Measurements from ENCODE around the gene RER1.

The RER1 gene

DNA sequence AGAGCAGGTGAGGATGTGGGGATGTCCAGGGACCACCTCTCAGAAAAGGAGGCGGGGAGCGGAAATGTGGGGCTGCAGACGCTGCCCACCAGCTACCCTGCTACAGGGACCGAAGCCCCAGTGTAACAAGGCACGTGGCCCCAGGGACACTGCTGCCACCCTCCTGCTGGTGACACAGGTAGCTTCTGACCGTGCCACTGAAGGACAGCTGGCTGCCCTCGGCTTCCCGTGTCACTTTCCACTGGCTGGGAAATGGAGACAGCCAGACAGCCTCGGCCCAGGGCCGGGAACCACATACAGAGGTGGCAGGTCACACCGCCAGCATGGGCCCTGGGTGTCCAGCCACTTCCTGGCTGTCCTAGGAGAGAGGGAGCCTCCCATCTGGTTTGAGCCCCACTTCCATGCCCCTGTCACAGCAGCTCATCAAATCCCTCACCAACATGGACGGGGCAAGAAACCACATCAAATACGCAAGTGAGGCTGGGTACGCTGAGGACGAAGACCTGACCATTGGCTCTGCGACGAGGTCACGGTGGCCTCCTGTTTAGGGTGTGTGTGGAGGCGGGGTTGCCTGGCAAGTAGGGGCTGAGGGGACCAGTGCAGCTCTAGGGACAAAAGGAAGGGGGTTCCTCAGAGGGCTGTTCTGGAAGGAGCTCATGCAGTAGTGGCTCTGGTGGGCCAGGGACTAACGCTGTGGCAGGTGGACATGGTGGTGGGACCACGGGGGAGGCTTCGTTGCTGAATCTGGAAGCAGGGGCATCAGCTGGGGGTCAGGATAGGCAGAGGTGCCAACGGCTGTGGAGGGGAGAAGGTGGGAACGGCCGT is 15.7 kb downstream of the RER1 start:
- DNase-seq (ENCODE audit: low spot score), result no peak

DNA sequence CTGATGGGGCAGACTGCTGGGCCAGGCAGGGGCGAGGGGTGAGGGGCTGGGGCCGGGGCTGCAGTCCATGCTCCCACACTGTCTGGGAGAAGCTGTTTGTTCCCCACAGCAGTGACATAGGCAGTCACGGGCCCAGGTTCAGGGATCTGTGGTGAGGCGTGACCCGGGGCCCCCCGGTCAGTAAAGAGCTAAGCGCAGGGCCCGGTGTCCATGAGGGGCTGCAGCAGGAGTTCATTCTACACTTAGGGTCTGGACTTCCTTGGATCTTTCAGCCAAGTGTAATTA is 16.3 kb downstream of the RER1 start:
- DNase-seq (ENCODE audit: low spot score), result no peak

DNA sequence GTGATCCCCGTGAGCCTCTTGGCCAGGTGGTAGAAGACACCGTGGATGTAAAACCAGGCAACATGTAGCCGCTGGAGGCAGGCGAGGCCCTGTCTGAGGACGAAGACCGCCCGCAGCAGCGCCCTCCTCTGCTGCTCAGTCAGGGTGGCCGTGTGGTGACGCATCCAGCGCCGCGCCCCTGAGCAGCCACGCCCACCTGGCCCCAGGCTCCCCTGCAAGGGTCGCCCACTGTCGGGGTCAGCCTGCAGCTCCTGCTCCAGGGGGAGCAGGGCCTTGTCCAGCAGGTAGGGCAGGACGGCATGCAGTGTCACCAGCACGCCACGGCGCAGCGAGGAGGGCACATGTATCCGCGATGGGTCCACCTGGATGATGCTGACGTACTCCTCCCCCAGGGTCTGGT is 16.8 kb downstream of the RER1 start:
- DNase-seq (ENCODE audit: low spot score), result no peak

DNA sequence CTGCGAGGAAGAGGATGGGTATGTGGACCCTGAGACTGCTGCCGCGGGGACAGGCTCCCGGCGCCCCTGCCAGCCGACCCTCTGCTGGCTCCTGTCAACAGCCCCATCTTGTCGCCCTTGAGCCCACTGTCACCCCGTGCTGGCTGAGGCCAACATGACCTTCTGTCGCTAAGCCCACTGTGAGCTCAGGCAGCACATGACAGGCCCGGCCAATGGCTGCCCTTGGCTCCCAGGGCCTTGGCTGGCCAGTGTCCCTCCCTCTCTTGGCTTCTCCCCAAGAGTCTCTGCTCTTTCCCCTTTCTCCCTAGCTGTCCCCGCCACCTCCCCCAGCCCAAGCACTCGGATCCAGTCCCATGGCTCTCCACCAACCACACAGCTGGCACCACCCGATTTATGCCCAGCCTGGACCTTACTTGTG is 17.2 kb downstream of the RER1 start:
- no peak for DNase-seq (ENCODE audit: low spot score)

DNA sequence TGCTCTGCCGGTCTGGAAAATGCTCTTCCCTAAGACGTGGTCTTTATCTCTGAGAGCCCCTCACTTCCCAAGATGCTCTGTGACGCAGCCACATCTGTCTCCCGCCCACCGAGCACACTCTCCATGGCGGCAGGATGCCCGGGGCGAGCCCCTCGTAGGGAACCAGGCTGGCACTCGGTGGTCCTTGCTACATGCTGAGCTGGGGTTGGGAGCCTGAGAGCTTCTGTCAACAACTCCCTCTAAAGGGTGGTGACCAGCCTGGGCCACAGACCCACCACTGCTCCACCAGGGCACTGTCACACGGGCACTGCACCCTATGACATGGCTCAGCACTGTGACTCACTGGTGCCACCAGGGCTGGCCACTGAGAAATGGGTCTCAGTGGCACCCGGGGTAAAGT is 18.1 kb downstream of the RER1 start:
- DNase-seq (ENCODE audit: low spot score), result no peak

DNA sequence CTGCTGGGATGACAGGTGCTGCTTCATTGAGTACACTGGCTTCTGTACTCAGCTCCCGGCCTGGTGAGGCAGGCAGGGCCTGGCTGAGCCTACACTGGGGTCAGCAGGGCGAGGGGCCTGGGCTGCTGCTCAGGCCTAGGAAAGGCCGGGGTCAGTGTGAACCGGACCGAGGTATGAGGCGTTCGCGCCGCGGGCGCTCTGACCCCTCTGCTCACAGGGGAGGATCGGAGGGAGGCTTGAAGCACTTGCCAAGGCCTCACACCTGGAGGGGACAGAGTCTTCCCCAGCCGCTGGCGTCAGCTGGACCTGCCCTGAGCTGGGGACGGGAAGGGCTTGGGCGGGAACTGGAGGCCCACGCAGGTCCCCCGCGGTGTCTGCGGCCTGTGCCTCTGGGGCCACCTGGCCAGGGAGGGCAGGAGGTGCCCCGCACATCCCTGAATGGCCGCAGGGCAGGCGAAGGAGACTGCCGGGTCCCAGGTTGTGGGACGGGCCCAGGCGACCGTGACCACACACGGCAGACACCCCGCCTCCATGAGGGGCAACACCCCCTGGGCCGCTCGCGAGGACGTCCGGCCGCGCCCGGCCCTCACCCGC is 20.3 kb downstream of the RER1 start:
- no peak for DNase-seq (ENCODE audit: low spot score)

DNA sequence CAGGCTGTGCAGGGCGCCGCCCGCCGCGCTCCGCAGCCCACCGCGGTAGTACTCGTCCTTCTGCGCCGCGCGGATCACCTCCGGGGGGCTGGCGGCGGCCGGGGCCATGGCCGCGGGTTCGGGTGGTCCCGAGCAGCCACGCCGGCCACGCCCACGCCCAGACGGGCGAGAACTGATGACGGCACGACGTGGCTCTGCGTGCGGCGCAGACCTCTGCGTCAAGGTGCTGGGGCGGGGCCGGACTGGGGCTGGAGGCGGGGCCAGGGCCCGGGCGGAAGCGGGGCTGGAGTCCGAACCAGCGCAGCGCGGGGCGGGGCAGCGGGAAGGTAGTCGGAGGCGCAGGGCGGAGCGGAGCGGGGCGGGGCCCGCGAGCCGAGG is 20.7 kb downstream of the RER1 start, which contains the start of gene PEX10:
PEX10 (minus strand) TSS at position 170 of the 378 bp plus-strand sequence; CDS start at position 108, 62 bp downstream.
- DNase-seq (ENCODE audit: low spot score), result peak; percentile 92

DNA sequence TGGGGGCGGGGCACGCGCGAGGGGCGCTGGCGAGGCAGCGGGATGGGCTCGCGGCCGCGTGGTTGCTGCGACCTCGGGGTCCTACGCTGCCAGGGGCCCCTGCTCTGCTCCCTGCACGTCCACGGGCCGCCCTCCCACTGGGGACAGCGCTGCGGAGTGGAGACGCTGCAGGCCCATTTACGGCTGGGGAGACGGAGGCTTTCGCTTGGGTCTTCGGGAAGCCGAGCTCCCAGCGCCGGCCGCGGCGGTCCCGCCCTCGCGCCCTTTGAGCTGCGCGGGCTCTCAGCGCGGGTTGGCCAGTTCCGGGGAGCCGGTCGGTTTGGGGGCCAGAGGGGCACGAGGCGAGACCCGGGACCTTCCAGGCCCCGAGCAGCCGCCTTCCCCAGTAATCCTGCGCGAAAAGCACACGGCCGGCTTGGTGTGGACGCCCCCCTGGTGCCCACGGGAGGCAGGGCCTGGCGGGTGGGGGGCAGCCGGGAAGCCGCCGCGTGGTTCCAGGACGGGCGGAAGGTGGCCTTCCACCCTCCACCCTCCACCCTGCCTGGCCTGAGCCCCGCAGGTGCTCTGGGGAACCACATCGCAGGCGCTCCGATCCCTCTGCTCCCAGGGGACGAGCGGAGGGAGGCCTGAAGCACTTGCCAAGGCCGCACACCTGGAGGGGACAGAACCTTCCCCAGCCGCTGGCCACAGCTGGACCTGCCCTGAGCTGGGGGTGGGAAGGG is 21.3 kb downstream of the RER1 start:
- DNase-seq (ENCODE audit: low spot score), result no peak

DNA sequence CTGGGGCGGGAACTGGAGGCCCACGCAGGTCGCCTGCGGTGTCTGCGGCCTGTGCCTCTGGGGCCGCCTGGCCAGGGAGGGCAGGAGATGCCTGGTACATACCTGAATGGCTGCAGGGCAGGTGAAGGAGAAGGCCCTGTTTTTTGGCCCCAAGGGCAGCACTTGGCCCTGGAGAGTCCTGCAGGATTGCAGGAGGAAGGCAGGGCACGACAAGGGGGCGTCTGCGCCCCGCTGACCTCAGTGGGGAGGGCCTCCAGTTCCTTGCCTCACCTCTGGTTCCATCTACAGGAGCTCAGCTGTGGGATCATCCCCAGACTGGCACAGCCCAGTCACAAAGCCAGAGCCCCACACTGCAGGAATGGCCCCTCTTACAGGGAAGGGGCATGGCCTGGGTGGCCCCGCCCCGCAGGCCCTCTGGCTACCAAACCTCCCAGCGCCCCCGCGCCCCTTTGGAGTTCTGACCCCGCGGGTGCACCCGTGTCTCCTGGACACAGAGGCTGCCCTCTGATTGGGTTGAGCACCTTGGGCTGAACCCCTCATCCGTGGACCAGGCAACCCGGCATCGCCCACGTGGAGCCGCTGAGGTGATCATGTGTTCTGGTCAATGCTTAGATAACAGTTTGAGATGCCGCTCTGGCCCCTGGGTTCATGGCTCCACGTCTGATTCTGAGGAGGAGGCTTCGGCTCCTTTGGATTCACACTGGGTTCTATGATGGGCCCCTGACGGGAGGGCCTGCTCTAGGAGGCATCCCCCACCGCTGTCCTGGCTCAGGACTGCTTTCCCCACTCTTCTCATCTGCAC is 22.1 kb downstream of the RER1 start:
- DNase-seq (ENCODE audit: low spot score), result no peak

DNA sequence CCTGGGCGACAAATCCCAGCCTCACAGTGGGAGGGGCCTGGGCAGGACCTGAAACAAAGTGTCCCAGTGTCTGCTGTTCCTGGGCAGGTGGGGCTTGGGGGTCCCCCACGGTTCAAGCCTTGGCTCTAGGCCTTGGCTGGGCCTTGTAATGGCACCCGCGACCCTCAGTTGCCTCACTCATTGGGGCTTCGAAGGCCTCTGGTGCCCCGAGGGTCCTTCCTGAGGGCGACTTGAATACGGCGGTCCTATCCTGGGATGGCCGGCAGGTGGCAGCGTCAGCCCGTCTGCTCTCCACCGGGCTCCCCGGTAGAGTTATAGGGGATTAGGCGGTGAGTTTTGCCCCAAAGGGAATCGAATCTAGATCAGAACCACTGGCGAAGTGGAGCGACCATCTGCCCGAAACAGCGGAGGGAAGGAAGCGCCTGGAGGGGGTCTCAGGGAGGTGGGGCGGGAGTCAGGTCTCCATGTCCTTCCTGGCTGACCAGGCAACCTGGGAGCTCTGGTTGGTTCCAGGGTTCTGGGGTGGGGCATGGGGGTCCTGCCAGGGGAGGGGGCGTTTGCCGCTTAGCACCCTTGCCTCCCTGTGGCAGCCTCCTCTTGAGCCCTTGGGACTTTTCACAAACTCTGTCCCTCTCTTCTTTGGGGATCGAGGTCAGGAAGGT is 22.8 kb downstream of the RER1 start:
- DNase-seq (ENCODE audit: low spot score), result peak; percentile 64

DNA sequence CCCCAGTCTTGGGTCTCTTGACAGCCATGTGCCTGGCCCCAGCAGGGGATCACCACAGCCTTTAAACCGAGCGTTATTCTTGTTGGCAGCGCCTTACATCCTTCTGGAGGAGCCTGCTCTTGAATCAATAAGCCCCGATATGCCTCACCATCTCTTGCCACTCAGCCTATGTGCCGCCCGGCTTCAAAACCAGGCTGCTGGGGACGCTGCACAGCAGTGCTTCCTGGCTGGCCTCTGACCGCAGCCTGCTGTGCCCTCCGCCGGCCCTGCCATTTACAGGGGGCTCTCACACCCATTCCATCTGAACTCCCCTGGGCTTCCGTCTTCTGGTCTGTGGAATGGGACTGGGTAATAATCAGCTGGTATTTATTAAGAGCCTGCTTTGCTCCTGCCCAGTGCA is 23.7 kb downstream of the RER1 start:
- DNase-seq (ENCODE audit: low spot score), result no peak

DNA sequence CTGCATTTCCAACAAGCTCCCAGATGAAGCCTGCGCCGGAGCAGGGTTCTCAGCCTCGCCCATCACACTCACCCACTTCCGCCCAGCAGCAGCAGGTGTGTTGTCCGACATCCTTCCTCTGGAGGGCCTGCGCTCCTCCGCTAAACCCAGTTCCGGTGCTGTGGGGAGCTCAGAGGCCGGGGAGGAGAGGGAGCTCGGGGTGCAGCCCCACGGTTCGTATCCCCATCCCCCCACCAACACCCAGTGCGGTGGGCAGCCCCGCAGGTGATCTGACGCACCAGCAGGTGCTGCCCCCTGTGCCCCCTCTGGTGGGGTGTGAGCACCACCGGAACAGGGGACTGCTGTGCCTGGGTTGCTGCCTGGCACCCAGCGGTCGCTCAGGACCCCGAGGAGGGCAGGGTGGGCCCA is 24.2 kb downstream of the RER1 start:
- no peak for DNase-seq (ENCODE audit: low spot score)

DNA sequence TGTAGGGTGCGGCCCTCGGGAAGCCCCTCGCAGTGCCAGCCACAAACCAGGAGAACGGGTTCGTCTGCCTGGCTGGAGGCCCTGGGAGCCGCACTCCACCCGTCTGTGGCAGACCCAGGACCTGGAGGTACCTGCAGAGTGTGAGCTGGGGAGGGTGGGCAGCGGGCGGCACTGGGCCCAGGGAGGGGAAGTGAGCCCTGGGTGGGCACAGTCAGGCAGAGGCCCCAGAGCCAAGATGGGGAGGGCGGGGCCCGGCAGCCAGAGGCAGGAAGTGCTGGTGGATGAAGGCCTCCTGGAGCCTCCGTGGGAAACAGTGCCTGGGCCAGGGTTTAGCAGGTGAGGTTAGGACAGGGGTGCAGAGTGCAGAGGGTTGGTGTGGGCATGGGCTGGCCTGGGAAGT is 24.8 kb downstream of the RER1 start:
- no peak for DNase-seq (ENCODE audit: low spot score)

DNA sequence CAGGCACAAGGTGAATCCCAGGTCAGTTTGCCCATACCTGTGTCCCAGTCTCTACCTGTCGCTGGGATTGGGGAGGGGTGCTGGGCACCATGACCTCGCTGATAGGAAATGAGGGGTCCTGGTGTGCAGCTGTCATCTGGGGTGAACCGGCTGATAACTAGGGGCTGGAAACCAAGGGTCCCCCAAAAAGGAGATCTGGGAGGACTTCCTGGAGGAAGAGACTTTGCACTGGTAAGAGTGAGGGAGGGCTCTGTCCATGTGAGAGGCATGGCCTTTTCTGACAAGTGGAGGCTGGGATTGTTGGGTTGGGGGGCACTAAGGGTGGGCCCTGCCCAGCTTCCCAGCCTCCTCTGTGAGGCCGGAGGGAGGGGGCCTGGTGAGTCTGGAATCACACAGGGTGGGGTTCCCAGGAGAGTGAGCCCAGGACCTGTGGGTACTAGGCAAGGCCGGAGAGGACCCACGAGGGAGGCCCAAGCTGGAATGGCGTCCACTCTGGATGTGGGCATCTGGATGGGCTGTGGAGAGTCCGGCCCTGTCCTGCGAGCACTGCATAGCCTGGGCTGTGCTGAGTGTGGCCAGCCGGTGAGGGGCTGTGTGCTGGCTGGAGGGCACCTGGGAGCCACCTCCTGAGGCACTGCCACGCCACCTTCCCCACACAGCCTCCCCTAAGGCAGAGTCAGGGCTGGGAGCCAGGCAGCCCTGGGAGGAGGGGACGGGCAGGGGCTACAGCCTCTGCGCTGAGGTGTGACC is 25.6 kb downstream of the RER1 start:
- no peak for DNase-seq (ENCODE audit: low spot score)

DNA sequence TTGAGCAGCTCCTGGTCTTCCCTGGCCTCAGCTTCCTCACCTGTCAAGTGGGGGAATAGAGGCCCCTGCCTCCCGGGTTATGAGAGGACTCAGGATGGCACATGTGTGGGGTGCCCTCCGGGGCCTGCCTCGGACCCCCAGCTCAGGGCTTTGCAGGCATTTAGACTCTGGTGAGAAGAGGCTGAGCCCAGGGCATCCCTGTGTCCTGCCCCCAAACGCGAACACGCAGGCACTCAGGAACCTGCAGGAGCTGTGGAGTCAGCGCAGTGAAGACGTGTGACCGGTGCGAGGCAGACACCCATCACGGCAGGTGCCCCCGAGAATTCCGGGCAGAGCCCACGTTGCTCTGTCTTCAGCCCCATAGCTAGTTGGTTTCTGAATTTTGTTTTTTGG is 26.2 kb downstream of the RER1 start:
- DNase-seq (ENCODE audit: low spot score), result no peak

DNA sequence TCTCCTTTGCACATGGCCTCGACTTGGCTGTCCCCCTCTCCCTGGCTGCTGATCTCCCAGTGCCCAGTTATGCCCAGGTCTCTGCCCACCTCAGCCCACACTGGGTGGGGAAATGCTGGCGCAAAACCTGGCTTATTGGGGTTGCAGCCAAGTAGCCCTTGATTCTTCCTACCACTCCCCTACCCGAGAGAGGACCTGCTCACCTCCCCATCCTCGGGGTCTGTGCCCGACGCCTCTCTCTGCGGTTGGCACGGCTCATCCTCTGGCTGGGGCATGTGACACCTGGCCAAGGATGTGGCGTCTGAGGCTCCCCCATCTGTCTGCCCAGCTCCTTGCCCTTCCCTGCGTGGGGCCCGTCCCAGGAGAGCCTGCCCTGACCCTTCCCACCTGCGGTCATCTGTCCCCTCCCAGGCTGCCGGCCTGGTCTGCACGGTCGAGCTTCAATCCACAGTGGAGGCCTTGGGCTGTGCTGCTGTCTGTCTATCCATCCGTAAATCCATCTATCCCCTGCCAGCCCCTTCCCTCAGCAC is 27.2 kb downstream of the RER1 start:
- no peak for DNase-seq (ENCODE audit: low spot score)

DNA sequence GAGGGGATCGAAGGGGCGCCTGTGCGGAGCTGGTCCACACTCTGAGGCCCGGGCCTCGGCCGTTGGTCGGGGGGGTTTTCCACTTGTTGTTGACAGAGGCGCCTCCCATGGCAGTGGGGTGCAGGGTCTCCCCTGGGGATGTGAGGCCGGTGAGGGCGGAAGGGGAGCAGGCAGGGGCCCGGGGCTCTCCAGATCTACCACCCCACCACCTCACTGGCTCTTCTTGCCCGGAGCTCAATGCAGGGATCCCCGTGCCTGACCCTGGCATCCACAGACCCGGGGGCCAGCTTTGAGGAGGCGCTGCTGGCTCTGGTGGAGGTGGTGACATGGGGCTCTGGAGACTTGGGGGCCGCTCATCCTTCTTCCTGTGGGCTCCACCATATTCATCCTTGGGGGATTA is 27.8 kb downstream of the RER1 start:
- DNase-seq (ENCODE audit: low spot score), result no peak

DNA sequence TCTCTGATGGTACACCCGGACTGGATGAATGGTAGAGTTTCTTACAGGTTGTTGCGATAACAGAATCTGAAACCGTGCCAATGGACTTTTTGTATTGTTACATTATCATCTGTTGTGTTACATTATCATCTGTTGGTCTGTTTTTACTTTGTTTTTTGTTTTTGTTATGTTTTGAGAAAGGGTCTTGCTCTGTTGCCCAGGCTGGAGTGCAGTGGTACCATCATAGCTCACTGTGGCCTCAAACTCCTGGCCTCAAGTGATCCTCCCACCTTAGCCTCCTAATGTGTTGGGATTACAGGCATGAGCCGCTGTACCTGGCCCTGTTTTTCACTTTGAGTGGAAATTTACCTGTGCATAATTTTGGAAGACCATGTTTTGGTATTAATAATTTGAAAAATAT is 30.9 kb downstream of the RER1 start:
- DNase-seq (ENCODE audit: low spot score), result no peak

DNA sequence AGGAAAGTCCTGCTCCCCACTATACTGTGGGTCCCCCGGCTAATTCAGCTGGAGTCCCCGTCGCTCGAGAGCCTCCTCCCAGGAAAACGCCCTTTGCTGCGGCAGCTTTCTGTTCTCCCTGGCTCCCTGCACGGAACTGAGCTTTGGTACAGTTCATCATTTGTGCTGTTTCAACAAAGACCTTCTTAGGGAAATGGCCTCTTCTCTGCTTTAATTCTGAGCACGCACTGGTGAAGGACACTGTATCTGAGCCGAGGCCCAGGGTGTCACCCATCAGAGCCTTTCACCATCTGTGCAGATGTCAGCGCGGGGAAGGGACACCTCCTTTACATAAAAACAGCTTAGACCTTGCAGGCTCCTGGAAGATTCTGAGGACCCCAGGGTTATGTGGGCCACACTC is 34.3 kb downstream of the RER1 start:
- no peak for DNase-seq (ENCODE audit: low spot score)

DNA sequence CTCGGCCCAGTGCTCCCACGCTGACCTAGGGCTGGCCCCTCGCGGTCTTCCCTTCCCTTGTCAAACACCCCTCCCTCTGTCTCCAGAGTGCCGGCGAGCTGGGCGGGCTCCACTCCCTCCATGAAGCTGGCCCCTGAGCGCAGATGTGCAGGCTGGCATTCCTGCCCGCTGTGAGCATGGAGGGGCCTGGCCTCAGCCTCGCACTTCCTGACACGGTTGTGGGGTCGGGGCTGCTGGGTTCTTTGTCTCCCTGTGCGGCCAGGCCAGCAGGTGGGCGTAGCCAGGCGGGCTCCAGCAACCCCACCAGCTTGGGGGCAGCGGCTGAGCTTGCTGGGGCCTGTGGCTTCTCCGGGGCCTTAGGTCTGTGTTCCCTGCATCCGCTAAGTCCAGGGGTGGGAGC is 34.9 kb downstream of the RER1 start:
- no peak for DNase-seq (ENCODE audit: low spot score)

DNA sequence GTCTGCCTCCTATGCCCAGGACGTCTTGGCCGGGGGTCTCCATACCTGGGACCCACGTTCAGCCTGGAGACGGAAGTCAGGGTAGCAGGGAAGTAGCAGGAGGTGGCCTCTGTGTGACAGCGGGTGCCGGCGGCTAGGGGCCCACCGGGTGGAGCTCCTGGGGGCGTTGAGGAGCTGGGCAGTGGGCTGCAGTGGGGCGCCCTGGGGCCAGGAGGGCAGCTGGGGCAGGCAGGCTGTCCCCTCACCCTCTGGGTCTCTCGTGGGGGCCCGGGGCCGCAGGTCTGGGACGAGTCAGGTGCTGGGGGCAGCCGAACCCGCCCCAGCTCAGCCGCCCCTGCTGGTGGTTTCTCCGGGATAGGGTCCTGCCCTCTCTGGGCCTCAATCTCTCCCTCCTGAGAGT is 35.4 kb downstream of the RER1 start:
- DNase-seq (ENCODE audit: low spot score), result no peak

Measured in putamen (tissue), 1 donor.